ENCODE data around the gene SH3BP5L. TPM values are rescaled to one million over a fixed set of nuclear protein-coding genes. Genes with fewer than 3 reads are reported as not detected.

Gene SH3BP5L
- total and polyA plus RNA-seq, 2 of the 13 experiments (the other 11 are each of a cell fraction or from before 2014, with no cell fraction given) = 10.3 to 14.9 TPM

- 47% methylated on average over 3 of the region's 3 CpGs for WGBS (ENCODE audit: low lambda C conversion rate)
- Histone ChIP-seq H3K27me3 (ENCODE audit: control insufficient read depth in 1 of 2, insufficient read depth in 2 of 2, low read length in 2 of 2) (no peaks in the 10 kb centered on the region; a peak in 1 of 5 replicates), H2AFZ (ENCODE audit: low read length) (no peak overlapping the region), H4K20me1 (ENCODE audit: insufficient read depth, low read length) (no peaks in the 10 kb centered on the region), H3K9me3 (ENCODE audit: low read length) (peaks cover 6% of the 10 kb centered on the region), H3K4me3 (replicated peaks in 1 of 3; ENCODE audit: insufficient read depth in 1 of 3, low read depth in 2 of 3, low read length in 3 of 3) (no peak overlapping the region), H3K27ac (ENCODE audit: extremely low read length, insufficient read depth, low read length) (no peak overlapping the region), H3K4me2 (ENCODE audit: low read depth, low read length) (no peak overlapping the region), H3K4me1 (ENCODE audit: insufficient read depth, low read length) (peaks cover 1% of the 10 kb centered on the region; the same call in 1 of the 2 replicates), H3K9ac (ENCODE audit: insufficient read depth, low read depth, low read length) (no peak overlapping the region), H3K36me3 (replicated peaks in 1 of 2; ENCODE audit: control insufficient read depth in 1 of 2, insufficient read depth in 2 of 2, low read length in 2 of 2) (no peaks in the 10 kb centered on the region), H3K79me2 (ENCODE audit: insufficient read depth, low read length) (no peaks in the 10 kb centered on the region)
- BruUV-seq (replicated peaks) = no TSS peak
- in situ Hi-C loops (cut with HindIII; ENCODE audit: extremely low pct_ligation_motif_present, low pct_unique_long_range_greater_than_20kb) (no loop called here), intact Hi-C loops (cut with micrococcal nuclease; ENCODE audit: unreplicated experiment) (no loop called here)
- TF ChIP-seq FLYWCH1 (CRISPR knock-in tag; IDR thresholded peaks at IDR 0.05) (no peak), ZNF512 (CRISPR knock-in tag; IDR thresholded peaks at IDR 0.05) (no peak), ZNF253 (CRISPR knock-in tag; IDR thresholded peaks at IDR 0.05; ENCODE audit: borderline replicate concordance) (no peak), ARNTL (CRISPR knock-in tag; IDR thresholded peaks at IDR 0.05) (no peak), ZNF296 (CRISPR knock-in tag; conservative IDR thresholded peaks at IDR 0.05) (no peak), ZBTB34 (CRISPR knock-in tag; IDR thresholded peaks at IDR 0.05) (no peak), ZNF672 (CRISPR knock-in tag; IDR thresholded peaks at IDR 0.05) (no peak)
- TF ChIP-seq, protein P1, sequence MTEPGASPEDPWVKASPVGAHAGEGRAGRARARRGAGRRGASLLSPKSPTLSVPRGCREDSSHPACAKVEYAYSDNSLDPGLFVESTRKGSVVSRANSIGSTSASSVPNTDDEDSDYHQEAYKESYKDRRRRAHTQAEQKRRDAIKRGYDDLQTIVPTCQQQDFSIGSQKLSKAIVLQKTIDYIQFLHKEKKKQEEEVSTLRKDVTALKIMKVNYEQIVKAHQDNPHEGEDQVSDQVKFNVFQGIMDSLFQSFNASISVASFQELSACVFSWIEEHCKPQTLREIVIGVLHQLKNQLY (CRISPR knock-in tag; IDR thresholded peaks at IDR 0.05) = no peak
- TF ChIP-seq, protein P2, sequence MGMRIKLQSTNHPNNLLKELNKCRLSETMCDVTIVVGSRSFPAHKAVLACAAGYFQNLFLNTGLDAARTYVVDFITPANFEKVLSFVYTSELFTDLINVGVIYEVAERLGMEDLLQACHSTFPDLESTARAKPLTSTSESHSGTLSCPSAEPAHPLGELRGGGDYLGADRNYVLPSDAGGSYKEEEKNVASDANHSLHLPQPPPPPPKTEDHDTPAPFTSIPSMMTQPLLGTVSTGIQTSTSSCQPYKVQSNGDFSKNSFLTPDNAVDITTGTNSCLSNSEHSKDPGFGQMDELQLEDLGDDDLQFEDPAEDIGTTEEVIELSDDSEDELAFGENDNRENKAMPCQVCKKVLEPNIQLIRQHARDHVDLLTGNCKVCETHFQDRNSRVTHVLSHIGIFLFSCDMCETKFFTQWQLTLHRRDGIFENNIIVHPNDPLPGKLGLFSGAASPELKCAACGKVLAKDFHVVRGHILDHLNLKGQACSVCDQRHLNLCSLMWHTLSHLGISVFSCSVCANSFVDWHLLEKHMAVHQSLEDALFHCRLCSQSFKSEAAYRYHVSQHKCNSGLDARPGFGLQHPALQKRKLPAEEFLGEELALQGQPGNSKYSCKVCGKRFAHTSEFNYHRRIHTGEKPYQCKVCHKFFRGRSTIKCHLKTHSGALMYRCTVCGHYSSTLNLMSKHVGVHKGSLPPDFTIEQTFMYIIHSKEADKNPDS (CRISPR knock-in tag; IDR thresholded peaks at IDR 0.05) = no peak
- TF ChIP-seq, protein P3, sequence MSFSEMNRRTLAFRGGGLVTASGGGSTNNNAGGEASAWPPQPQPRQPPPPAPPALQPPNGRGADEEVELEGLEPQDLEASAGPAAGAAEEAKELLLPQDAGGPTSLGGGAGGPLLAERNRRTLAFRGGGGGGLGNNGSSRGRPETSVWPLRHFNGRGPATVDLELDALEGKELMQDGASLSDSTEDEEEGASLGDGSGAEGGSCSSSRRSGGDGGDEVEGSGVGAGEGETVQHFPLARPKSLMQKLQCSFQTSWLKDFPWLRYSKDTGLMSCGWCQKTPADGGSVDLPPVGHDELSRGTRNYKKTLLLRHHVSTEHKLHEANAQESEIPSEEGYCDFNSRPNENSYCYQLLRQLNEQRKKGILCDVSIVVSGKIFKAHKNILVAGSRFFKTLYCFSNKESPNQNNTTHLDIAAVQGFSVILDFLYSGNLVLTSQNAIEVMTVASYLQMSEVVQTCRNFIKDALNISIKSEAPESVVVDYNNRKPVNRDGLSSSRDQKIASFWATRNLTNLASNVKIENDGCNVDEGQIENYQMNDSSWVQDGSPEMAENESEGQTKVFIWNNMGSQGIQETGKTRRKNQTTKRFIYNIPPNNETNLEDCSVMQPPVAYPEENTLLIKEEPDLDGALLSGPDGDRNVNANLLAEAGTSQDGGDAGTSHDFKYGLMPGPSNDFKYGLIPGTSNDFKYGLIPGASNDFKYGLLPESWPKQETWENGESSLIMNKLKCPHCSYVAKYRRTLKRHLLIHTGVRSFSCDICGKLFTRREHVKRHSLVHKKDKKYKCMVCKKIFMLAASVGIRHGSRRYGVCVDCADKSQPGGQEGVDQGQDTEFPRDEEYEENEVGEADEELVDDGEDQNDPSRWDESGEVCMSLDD (CRISPR knock-in tag; IDR thresholded peaks at IDR 0.05; ENCODE audit: borderline replicate concordance) = no peak
- CTCF ChIA-PET (ENCODE audit: low intra/inter-chr PET ratio, low total read pairs) = no interaction called here
- POLR2A ChIA-PET = interaction anchor here (1.3 kb wide), 1 partner anchor 52 kb away, joined by 3 read pairs; the partner anchor contains the start of gene ZNF672
- ATAC-seq (no peak), DNase-seq (ENCODE audit: low spot score) (no peak), FAIRE-seq (no peak)
These were observed 39.6 kb downstream of the SH3BP5L start for GRCh38 chr1:248786156-248786555.
